ENCODE data around the gene UGT2B7.
"Not testable (repeated sequence)": the region's sequence is repeated elsewhere in the genome, so short reads cannot be mapped to it uniquely, and the experiment has no call there.

The UGT2B7 gene

GRCh38 chr4:69096111-69096656, at the start of gene UGT2B7:
TSS of gene UGT2B7 (plus strand) at chr4:69096474. CDS start at chr4:69096521, 47 bp downstream.
- no peak for DNase-seq (ENCODE audit: low read depth)

- DNase-seq (ENCODE audit: low read depth), result no peak
Measured at GRCh38 chr4:69049860-69050259, 46.4 kb upstream of the UGT2B7 start.

- not testable (repeated sequence) for DNase-seq (ENCODE audit: low read depth)
Measured at GRCh38 chr4:69050853-69051575, 45.3 kb upstream of the UGT2B7 start.

- no peak for DNase-seq (ENCODE audit: low read depth)
Measured at GRCh38 chr4:69051576-69051943, 44.7 kb upstream of the UGT2B7 start.

- not testable (repeated sequence) for DNase-seq (ENCODE audit: low read depth)
Measured at GRCh38 chr4:69053309-69053885, 42.9 kb upstream of the UGT2B7 start.

- not testable (repeated sequence) for DNase-seq (ENCODE audit: low read depth)
Measured at GRCh38 chr4:69054033-69054432, 42.2 kb upstream of the UGT2B7 start.

GRCh38 chr4:69054578-69055200, 41.6 kb upstream of the UGT2B7 start:
- no peak for DNase-seq (ENCODE audit: low read depth)

- no peak for DNase-seq (ENCODE audit: low read depth)
Measured at GRCh38 chr4:69056150-69056549, 40.1 kb upstream of the UGT2B7 start.

- no peak for DNase-seq (ENCODE audit: low read depth)
Measured at GRCh38 chr4:69056921-69057550, 39.2 kb upstream of the UGT2B7 start.

GRCh38 chr4:69057620-69058409, 38.5 kb upstream of the UGT2B7 start:
- no peak for DNase-seq (ENCODE audit: low read depth)

GRCh38 chr4:69058410-69059059, 37.7 kb upstream of the UGT2B7 start:
- DNase-seq (ENCODE audit: low read depth), result no peak

- no peak for DNase-seq (ENCODE audit: low read depth)
Measured at GRCh38 chr4:69060651-69061308, 35.5 kb upstream of the UGT2B7 start.

- DNase-seq (ENCODE audit: low read depth), result no peak
Measured at GRCh38 chr4:69064391-69064790, 31.9 kb upstream of the UGT2B7 start.

- DNase-seq (ENCODE audit: low read depth), result no peak
Measured at GRCh38 chr4:69066945-69067344, 29.3 kb upstream of the UGT2B7 start.

- no peak for DNase-seq (ENCODE audit: low read depth)
Measured at GRCh38 chr4:69069085-69069484, 27.2 kb upstream of the UGT2B7 start.

GRCh38 chr4:69070590-69070989, 25.7 kb upstream of the UGT2B7 start:
- DNase-seq (ENCODE audit: low read depth), result no peak

- no peak for DNase-seq (ENCODE audit: low read depth)
Measured at GRCh38 chr4:69071286-69071685, 25.0 kb upstream of the UGT2B7 start.

GRCh38 chr4:69073375-69073774, 22.9 kb upstream of the UGT2B7 start:
- no peak for DNase-seq (ENCODE audit: low read depth)

- no peak for DNase-seq (ENCODE audit: low read depth)
Measured at GRCh38 chr4:69075061-69075792, 21.0 kb upstream of the UGT2B7 start.

- no peak for DNase-seq (ENCODE audit: low read depth)
Measured at GRCh38 chr4:69078852-69079251, 17.4 kb upstream of the UGT2B7 start.
